Ramos (cell line): ENCODE data around the gene CETP.

ENCODE experiments used
- in situ Hi-C: fragments of 300-500 bp; cut with MboI; formaldehyde crosslinking; loops from one replicate; pipeline ENCODE4 v1.14.3; 2022; ENCODE audit warnings: low sequenced_read_pairs; ENCODE audit not compliant: unreplicated experiment

Gene CETP

DNA sequence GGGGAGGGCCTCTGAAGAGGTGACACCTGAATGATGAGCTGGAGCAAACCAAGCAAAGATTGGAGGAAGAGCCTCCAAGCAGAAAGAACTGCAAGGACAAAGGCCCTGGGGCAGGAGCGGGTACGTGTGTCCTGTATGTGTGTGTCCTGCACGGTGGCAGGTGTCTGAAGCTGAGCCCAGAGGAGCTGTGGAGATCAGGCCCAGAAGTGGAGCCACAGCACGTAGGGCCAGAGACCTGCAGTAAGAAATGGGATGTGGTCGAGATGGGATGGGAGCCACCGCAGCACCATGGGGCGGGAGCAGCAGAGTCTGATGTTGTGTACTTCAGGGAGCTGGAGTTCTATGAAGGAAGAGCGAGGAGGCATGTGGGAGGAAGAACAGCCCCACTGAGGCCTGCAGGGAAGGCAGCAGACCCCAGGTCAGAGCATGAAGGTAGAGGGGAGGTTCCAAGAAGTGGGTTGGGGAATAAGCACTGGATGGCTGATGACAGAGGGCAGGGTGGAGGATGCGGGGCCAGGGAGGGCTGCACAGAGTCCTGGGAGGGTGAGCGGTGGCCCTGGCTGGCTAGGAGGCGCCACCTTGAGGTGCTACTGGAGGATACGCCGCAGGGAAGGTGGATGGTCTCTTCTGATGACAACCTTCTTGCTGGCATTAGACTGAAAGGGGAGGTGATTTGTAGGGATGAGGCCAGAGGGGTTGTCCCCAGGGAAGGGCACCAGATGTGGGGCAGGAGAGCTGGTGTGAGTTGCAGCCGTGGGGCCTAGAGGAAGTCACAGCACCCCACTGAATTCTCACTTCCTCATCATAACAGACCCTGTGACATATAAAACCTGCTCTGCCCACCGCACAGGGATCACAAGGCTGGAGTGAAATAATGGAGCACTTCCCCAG lies 10.6 kb upstream of the CETP start:
- in situ Hi-C loops: loop anchor here (5.0 kb wide), 1 partner anchor 84 kb away; the partner anchor contains the start of gene SLC12A3

DNA sequence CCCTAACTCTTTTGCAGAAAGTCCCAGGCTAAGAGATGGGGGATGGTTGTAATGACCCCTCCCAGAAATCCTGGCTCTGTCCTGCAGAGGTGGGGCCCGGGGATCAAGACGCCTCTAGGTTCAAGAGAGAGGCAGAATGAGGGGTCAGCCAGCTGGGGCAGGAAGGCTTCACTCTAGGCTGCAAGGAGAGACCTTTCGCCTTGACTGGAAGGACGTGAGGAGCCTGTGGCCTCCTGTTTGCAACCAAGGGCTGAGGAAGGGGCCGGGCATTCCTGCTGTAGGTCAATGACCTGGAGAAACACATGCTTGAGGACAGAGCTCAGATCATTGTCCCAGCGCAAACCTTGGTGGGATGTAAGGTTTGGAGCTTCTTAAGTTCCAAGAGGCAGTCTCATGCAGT lies 8.7 kb upstream of the CETP start:
- in situ Hi-C loops: loop anchor here (5.0 kb wide), 1 partner anchor 86 kb away; the partner anchor contains the start of gene SLC12A3

DNA sequence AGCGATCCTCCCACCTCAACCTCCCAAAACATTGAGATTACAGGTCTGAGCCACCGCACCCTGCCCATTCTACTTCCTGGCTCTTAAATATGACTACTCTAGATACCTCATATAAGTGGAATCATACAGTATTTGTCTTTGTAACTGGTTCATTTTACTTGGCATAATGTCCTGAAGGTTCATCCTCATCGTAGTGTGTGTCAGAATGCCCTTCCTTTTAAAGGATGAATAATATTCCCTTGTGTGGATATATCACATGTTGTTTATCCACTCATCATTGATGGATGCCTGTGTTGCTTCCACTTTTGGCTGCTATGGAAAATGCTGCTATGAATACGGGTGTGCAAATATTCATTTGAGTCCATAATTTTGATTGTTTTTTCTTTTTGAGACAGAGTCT lies 5.7 kb upstream of the CETP start:
- in situ Hi-C loops: no loop called here

- in situ Hi-C loops: no loop called here
Observed at GRCh38 chr16:56956756-56957155, 5.0 kb upstream of the CETP start.

GRCh38 chr16:56960681-56961281 lies 969 bp upstream of the CETP start:
- in situ Hi-C loops: loop anchor here (10.0 kb wide), 1 partner anchor 204 kb away; no protein-coding TSS in a partner anchor

DNA sequence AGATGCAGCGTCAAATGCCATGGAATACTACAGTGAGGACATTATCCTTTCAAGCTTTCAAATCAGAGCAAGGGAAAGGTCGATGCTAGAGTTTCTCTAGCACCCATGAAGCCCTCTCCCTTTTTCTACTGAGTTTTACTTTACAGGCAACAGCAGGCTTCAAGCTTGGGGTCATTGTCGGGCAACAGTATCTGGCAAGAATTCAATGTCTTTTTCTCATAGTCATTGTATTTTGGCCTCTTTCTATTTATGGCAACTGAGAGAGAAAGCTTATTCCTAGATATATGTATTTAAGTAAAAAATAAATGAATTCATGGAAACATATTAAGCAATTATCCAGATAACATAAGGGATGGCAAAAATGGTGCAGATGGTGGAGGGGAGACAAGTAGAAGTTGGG lies 364 bp upstream of the CETP start:
- in situ Hi-C loops: loop anchor here (10.0 kb wide), 1 partner anchor 203 kb away; no protein-coding TSS in a partner anchor

- in situ Hi-C loops: loop anchor here (10.0 kb wide), 1 partner anchor 200 kb away; no protein-coding TSS in a partner anchor
Observed at GRCh38 chr16:56964243-56965148, 2.7 kb downstream of the CETP start.

DNA sequence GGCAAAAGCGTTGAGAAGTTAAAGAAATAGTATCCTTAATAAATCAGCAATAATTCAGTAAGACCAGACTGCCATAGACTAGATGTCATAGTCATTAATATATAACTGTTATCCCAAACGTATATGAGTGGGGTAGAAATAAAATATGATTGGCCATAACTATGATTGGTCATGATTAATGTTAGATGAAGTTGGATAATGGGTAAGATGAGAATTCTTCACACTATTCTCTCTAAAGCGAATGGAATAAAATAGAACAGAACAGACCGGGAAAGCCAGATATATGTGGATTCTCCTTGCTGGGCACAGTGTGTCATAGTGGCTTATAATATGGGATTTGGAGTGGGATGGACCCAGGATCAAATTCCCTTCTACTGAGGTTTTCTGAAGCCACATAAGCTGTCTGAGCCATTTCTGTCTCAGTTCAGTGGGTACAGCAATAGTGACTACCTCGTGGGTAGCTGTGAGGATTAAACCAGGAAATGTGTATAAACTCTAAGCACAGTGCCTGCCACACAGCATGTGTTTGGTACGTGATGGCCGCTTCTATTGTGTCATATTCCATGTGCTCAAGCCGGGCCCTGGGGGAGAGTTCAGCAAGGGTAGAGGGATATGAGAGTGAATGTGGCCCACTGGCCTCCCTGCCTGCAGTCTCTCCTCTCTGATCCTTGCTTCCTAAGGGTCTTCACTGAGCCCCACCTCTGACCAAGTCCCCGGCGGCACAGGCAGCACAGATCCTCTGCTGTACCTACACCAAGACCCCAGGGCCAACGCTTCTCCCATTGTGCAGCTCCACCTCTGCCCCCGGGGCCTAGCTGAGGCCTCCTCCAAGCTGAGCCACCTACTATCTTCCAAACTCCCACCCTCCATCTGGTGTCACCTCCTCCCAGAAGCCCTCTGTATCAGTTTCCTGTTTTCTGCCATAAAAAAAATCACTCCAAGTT lies 3.7 kb downstream of the CETP start:
- in situ Hi-C loops: loop anchor here (10.0 kb wide), 1 partner anchor 199 kb away; no protein-coding TSS in a partner anchor

GRCh38 chr16:56966093-56966475 lies 4.3 kb downstream of the CETP start:
- in situ Hi-C loops: loop anchor here (10.0 kb wide), 1 partner anchor 199 kb away; no protein-coding TSS in a partner anchor

GRCh38 chr16:56967733-56968132 lies 6.0 kb downstream of the CETP start:
- in situ Hi-C loops: loop anchor here (10.0 kb wide), 1 partner anchor 197 kb away; no protein-coding TSS in a partner anchor

GRCh38 chr16:56969769-56970168 lies 8.0 kb downstream of the CETP start:
- in situ Hi-C loops: loop anchor here (5.0 to 10.0 kb wide), 2 partner anchors 73 to 195 kb away; no protein-coding TSS in a partner anchor

DNA sequence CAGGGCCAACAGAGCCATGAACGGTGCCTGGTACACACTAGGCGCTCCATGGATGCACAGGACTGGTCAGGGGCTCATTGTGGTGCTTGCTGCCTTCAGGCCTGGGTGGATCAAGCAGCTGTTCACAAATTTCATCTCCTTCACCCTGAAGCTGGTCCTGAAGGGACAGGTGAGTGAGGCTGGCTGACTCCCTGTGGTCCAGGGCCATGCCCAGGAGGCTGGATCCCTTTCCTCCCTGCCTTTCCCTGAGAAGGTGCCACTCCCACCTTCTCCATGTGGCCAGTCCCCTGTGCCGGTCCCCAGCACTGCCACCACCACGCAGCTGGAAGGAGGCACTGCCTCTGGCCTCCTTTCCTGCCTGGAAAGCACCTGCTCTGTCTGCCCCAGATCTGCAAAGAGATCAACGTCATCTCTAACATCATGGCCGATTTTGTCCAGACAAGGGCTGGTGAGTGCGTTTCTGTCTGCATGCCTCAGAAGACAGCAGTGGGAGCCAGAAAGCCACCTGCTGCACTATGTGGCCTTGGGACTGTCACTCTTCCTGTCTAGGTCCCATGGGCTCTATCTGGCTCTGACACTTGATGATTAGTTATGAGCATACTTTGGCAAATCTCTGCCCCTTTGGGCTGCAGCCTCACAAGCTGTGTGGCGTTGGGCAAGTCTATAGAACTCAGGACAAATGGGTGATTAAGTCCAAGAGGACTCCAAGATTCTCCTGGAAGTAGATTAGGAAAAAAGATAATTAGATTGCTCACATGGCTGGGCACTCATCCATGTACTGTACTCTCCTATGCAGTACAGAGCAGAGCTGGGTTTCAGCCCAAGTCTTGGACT lies 9.4 kb downstream of the CETP start:
- in situ Hi-C loops: loop anchor here (5.0 kb wide), 1 partner anchor 71 kb away; no protein-coding TSS in a partner anchor

GRCh38 chr16:56971768-56972043 lies 10.0 kb downstream of the CETP start:
- in situ Hi-C loops: loop anchor here (5.0 kb wide), 1 partner anchor 71 kb away; no protein-coding TSS in a partner anchor

DNA sequence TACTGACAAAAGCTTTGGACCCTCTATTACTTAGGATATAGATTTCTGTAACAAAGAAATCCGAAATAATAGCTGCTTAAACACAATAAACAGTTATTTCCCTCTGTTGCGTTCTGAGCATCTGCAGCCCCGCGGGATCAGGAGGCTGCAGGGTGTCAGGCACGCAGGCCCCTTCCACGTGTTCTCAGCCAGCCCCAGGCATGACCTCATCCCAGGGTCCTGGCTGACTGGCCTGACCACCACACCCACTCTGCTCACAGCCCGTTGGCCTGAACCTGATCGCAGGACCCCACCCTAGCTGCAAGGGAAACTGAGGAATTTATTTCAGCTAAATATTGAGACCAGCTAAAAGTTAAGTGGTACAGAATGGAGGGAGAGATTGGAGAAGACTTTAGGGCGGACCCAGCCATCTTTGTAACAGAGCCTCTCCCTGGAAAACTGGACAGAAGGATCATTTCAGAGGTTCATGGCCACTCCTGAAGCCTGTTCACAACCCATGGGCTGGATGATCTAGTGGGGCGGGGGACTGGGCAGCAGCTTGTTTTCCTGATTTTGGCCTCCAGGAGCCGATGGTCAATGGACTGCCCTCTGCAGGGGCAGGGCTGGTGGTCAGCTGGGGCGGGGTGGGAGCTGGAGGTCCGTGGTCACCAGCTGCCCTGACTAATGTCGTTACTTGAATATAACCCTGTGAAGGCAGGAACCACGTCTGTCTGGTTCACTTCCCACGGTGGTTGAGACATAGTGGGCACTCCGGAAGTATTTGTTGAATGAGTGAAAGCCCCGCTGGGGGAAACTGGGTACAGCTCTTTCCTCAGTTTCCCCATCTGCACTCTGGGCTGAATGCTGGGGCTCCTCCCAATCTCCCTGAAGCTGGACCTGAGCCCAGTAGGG lies 10.9 kb downstream of the CETP start:
- in situ Hi-C loops: loop anchor here (5.0 kb wide), 1 partner anchor 70 kb away; no protein-coding TSS in a partner anchor

- in situ Hi-C loops: loop anchor here (5.0 kb wide), 1 partner anchor 69 kb away; no protein-coding TSS in a partner anchor
Observed at GRCh38 chr16:56973294-56973689, 11.5 kb downstream of the CETP start.

DNA sequence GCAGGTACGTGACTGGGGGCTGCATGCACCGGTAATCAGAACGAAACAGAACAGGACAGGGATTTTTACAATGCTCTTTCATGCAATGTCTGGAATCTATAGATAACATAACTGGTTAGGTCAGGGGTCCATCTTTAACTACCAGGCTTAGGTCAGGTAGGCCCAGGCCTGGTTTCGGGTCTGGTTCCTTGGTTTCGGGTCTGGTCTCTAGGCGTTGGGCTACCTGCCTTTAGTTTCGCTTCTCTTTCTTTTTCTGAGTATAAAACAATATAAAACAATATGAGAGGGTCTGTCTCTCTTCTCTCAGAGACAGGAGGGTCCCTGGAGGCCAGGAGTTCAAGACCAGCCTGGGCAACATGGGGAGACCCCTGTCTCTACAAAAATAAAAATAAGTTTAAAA lies 12.1 kb downstream of the CETP start:
- in situ Hi-C loops: loop anchor here (5.0 kb wide), 1 partner anchor 68 kb away; no protein-coding TSS in a partner anchor
